ENCODE measurements around the gene BCL2A1.

DNA sequence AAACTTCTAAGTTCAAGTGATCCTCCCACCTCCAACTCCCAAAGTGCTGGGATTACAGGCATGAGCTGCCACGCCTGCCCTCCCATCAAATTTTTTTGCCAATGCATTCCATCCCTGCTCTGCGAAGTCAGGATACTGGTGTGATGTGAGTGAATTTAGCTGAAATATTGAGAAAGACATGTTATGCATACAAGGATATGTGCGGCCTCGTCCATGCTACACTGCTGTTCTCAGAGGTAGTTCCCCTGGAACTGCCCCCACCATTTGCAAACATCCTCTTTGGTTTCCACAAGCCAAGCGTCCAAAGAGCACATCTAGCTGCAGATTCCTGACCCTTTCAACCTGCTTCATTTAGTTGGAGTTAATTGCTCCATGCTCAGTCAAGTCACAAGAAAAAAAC, 36.5 kb upstream of the BCL2A1 start:
- TF ChIP-seq POLR2A (IDR thresholded peaks at IDR 0.05; ENCODE audit: low read depth, low read length), result no peak
- TF ChIP-seq SPI1 (IDR thresholded peaks at IDR 0.05; ENCODE audit: low read depth, low read length), result no peak
- TF ChIP-seq POLR2AphosphoS5 (IDR thresholded peaks at IDR 0.05; ENCODE audit: low read depth, low read length), result no peak

Data from GM12891 (cell line).